IPS-NIHi11 (cell line): ENCODE results near the gene CHSY3.

Experiments
- DNase-seq: peaks from one replicate; pipeline ENCODE4 v3.0.0; 2012; ENCODE audit warnings: mixed read lengths, low spot score

The CHSY3 gene

GRCh38 chr5:130096483-130096882, 192.2 kb downstream of the CHSY3 start:
- DNase-seq, result no peak

- no peak for DNase-seq
Observed at GRCh38 chr5:130099008-130099407, 194.7 kb downstream of the CHSY3 start.

- DNase-seq, result no peak
Observed at GRCh38 chr5:130102375-130102774, 198.1 kb downstream of the CHSY3 start.

- DNase-seq, result no peak
Observed at GRCh38 chr5:130102960-130103359, 198.7 kb downstream of the CHSY3 start.

- no peak for DNase-seq
Observed at GRCh38 chr5:130104895-130105688, 200.8 kb downstream of the CHSY3 start.

- DNase-seq, result no peak
Observed at GRCh38 chr5:130106480-130106879, 202.2 kb downstream of the CHSY3 start.

- peak; percentile 46 for DNase-seq
Observed at GRCh38 chr5:130109152-130109551, 204.9 kb downstream of the CHSY3 start.

- no peak for DNase-seq
Observed at GRCh38 chr5:130110328-130110727, 206.1 kb downstream of the CHSY3 start.

- DNase-seq, result no peak
Observed at GRCh38 chr5:130111746-130112145, 207.5 kb downstream of the CHSY3 start.

GRCh38 chr5:130112246-130112645, 208.0 kb downstream of the CHSY3 start:
- DNase-seq, result no peak

- no peak for DNase-seq
Observed at GRCh38 chr5:130115686-130116085, 211.4 kb downstream of the CHSY3 start.

GRCh38 chr5:130116462-130116861, 212.2 kb downstream of the CHSY3 start:
- DNase-seq, result no peak

- no peak for DNase-seq
Observed at GRCh38 chr5:130116972-130117371, 212.7 kb downstream of the CHSY3 start.

- no peak for DNase-seq
Observed at GRCh38 chr5:130126746-130127145, 222.5 kb downstream of the CHSY3 start.

GRCh38 chr5:130135506-130135905, 231.2 kb downstream of the CHSY3 start:
- DNase-seq, result no peak

- no peak for DNase-seq
Observed at GRCh38 chr5:130136300-130136699, 232.0 kb downstream of the CHSY3 start.

GRCh38 chr5:130137681-130138080, 233.4 kb downstream of the CHSY3 start:
- DNase-seq, result no peak

GRCh38 chr5:130138406-130139045, 234.3 kb downstream of the CHSY3 start:
- no peak for DNase-seq

GRCh38 chr5:130141659-130142320, 237.5 kb downstream of the CHSY3 start:
- DNase-seq, result peak; percentile 63

GRCh38 chr5:130151239-130151638, 247.0 kb downstream of the CHSY3 start:
- DNase-seq, result no peak

GRCh38 chr5:130155345-130156011, 251.2 kb downstream of the CHSY3 start:
- DNase-seq, result no peak

- DNase-seq, result no peak
Observed at GRCh38 chr5:130158036-130158435, 253.8 kb downstream of the CHSY3 start.

GRCh38 chr5:130159968-130160367, 255.7 kb downstream of the CHSY3 start:
- DNase-seq, result no peak
